NT2/D1 (cell line): ENCODE data around the gene CACNA1C.

Source experiments
- SUZ12 ChIP-seq: IDR thresholded peaks from 2 replicates; pipeline ENCODE4 v1.6.1; 2011; ENCODE audit not compliant: insufficient read length, insufficient read depth; ENCODE audit errors: extremely low read depth
- YY1 ChIP-seq: IDR thresholded peaks from 2 replicates; pipeline ENCODE4 v1.6.1; 2011; ENCODE audit not compliant: insufficient read length, insufficient read depth
- ZNF274 ChIP-seq: IDR thresholded peaks from 2 replicates; pipeline ENCODE4 v1.6.1; 2011; ENCODE audit warnings: mild to moderate bottlenecking, low read depth, low read length

GRCh38 chr12:2016862-2017545, 35.8 kb upstream of the CACNA1C start:
- TF ChIP-seq YY1 (no peak), ZNF274 (no peak), SUZ12 (no peak)
